Activated T-cell treated with anti-CD3 and anti-CD28 coated beads for 24 hours (primary cell): Measurements from ENCODE around the gene SLC8A3.

Source experiments
- DNase-seq: peaks from one replicate; pipeline ENCODE4 v3.0.0-alpha.2; 2020; ENCODE audit warnings: low read depth

Gene SLC8A3

GRCh38 chr14:70118064-70118463 is 70.7 kb downstream of the SLC8A3 start:
- DNase-seq: no peak

- DNase-seq: no peak
These were observed 72.5 kb downstream of the SLC8A3 start for GRCh38 chr14:70116278-70116677.

DNA sequence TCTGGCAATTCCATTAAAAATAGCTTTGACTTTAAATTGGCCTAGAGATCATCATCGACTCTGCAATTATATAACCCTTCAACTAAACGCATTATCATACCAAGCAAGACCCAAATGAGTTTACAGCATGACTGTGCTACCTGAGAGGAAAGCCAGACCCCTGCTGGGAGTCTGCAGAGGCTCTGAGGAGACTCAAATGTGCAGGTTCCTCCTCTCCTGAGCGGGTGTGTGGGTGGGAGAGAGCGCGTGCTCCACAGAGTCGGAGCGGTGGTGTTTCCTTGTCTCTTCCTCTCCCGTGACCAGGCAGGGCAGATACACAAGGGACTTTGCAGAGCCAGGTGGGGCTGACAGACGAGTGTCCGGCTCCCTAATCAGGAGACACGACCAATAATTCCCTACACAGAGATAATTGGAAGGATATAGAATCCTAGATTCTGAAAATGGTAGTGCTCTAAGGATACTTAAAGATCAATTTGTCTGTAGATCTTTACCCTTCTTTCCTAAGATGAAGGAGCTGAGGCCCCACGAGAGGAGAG is 74.1 kb downstream of the SLC8A3 start:
- no peak for DNase-seq

DNA sequence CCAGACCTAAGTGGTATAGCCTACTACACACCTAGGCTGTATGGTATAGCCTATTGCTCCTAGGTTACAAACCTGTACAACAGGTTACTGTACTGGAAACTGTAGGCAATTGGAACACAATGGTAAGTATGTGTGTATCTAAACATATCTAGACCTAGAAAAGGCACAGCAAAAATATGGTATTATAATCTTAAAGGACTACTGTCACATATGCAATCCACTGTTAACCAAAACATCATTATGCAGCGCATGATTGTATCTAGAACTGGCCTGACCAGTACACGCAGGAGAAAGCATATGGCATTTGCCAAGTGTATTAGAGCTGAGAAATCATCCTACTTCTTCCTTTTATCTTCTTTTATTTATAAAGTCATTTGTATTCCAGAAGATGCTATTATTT is 75.5 kb downstream of the SLC8A3 start:
- DNase-seq: no peak

DNA sequence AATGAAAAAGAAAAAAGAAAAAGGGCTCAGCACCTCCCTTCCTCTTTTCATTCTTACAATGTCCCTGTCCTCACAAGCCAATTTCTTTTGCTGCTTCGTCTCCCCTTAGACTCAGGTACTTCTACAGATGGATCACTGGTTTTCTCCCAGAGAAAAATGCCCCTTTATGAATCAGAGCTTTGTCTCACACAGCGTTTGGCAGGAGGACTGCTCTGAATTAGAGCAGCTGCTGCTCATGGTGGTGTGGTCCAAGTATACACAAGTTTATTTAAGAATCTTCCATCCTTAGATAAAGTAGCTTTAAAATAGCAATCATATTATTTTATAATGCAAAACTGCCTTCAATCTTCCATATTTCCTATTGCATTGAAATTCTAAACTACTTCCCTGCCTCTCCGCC is 80.3 kb downstream of the SLC8A3 start:
- DNase-seq: no peak

DNA sequence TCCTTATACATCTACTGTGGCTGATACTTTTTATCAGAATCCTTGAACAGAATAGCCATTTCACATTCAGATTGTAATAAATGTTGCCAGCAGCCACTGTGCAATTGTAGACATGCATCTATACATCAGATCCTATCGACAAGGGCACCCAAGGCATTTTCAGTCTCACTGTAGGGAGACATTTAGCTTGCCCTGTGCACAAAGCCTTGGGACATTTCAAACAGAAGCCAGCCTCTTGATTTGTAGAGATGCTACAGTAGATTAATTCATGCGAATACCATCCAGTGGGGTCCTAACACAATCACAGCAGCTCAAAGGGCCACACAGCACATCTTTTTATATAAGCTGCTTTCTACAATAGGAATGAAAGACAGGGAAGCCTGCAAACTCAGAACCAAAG is 81.4 kb downstream of the SLC8A3 start:
- DNase-seq: no peak

GRCh38 chr14:70100071-70100470 is 88.7 kb downstream of the SLC8A3 start:
- DNase-seq: no peak

DNA sequence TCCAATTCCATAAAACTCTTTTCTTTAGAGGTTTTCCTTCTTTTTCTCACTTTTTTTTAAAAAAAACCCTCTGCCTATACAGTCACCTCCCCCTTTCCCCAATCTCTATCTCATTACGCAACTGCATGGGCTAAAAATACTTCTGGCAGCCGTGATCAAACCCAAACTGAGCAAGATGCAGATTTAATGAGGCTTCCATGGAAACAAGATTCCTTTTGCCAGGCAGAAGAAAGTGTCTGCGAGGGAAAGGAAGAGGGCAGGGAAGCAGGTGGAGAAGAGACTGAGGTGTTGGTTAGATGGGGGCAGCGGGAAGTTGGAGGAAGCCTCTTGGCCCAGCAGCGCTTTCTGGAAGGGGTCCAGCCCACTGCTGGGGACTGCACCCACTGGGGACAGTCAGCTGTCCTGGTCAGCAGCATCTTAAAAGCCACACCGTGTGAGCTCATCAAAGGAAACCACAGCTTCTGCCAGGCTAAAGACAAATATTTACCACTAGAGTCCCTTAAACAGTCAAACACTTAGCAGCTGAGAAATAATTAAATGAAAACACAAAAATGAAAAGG is 90.4 kb downstream of the SLC8A3 start:
- DNase-seq: no peak

DNA sequence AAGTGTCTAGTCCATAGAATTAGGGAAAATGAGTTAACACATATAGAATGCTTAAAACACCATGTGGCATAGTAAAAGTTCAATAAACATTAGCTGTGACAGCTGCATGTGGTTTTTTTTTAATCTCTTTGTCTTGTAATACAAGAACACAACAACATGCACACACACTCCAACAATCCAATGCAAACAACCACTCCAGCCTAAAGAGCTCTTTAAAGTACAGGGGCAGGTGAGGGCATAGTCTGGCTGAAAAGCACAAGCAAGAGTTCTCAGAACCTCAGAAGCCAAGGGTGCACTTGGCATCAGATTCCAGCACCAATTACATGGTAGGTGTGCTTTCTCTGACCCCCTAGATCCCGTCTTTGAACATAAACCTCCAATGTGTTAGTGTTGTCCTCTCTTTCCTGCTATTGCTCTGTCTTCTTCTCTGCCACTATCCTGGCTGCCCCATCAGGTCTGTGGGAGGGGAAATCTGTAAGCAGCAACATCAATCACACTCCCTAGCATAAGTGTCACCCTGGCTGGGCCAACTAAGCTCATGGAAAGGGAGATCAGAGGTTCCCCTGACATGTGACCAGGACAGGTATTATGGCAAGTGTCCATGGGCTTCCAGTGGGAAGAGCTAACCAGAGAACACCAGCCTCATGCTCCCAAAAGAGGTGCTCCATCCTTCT is 91.0 kb downstream of the SLC8A3 start:
- no peak for DNase-seq

- DNase-seq: no peak
These were observed 91.9 kb downstream of the SLC8A3 start for GRCh38 chr14:70096866-70097265.

GRCh38 chr14:70094631-70095030 is 94.1 kb downstream of the SLC8A3 start:
- DNase-seq: no peak

GRCh38 chr14:70094106-70094505 is 94.6 kb downstream of the SLC8A3 start:
- DNase-seq: no peak

DNA sequence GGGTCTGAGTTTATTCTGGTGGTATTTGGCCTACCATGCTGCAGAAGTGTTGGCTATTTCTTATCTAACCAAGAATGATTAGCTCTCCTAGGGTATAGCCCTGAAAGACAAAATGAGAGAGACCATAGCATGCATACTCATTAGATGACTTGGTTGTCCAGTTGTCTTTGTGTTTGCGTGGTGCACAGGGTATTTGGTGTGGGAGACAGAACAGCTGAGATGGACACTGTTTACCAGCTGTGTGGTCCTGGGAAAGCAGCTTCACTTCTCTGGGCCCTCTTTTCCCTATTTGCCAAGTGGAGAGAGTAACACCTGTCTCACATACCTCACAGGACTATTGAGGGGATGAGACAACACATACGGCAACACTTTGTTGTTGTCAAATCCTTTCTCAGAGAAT is 95.6 kb downstream of the SLC8A3 start:
- no peak for DNase-seq

DNA sequence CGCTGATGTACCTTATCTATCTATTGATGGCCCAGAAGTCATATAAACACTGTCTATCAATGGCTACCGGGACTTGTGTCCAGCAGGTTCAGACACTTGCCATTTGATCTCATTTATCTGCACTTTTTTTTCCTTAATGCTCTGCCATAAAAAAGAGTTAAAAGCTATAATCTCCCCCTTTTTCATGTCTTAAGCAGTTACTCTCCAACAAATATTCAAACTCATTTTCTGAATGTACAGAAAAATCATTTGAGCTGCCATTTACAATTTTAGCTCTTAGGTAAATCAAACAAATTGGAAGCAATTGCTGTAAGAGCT is 101.4 kb downstream of the SLC8A3 start:
- no peak for DNase-seq

GRCh38 chr14:70086685-70087379 is 101.9 kb downstream of the SLC8A3 start:
- no peak for DNase-seq

DNA sequence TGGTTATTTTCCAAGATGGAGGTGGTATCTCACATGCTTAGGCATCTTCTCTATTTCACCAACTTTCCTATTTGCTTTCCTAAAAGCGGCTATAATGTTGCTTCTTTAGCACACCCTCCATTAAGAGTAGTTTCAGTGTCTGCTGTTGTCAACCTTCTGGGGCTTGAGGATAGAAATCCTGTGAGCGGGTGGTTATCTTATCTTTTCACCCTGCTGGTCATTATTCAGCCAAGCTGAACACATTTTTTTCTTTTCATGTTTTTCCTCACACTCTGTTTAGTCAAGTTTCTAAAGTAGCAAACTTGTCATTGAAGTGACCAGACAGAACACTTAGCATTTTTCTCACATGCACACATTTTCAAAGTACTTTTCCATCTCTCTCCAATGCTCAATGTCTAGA is 104.5 kb downstream of the SLC8A3 start:
- no peak for DNase-seq

DNA sequence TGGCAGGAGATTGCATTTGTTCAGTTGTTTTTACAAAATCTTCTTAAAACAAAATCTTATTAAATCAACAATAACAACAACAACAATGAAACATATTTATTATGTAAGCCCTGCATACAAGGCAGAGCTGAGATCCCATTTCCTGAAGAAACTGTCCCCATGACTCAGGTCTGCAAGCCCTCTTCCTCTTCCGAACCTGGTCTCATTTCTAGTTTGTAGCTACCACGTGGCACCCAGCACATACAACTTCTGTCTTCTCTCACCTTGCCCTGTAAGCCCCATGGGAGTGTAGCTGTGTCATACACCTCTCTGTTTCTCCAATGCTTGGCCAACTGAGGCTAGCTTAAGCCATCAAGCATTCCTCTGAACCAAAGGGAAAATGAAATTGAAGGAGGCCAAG is 106.4 kb downstream of the SLC8A3 start:
- no peak for DNase-seq

DNA sequence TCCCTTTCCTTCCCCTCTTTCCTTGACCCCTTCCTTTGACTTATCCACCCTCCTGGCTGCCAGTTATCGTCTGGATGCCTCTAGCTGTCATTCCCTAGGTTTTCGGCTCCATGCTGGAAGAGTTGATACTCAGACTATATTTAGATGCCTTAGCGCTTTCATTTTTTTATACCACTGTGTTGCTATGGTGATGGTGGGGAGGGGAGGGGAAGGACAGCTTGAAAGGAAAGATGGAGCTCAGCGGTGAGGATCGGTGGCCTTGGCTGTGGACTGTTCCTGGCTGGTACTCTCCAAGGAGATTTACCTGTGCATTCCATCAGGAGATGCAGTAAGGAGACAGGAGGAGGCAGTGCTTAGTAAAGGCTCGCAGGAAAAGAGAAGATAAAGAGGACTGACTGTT is 108.7 kb downstream of the SLC8A3 start:
- DNase-seq: no peak

DNA sequence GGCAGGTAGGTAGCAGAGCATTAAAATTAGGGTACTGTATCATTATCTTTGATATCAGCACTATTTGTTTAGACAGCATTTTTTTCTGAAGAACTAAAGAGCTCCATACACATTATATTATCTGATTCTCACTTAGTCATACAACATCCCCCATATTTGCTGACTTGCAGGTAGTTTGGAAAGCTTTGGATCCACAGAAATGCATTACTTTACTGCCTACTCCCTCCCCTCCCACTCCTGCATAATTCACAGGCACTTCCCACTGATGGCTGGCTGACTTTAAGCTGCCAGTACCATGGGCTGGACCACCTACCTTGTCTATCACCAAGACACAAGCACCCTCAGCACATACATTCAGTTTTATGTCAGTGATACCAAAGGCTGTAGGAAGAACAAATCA is 110.4 kb downstream of the SLC8A3 start:
- DNase-seq: no peak

DNA sequence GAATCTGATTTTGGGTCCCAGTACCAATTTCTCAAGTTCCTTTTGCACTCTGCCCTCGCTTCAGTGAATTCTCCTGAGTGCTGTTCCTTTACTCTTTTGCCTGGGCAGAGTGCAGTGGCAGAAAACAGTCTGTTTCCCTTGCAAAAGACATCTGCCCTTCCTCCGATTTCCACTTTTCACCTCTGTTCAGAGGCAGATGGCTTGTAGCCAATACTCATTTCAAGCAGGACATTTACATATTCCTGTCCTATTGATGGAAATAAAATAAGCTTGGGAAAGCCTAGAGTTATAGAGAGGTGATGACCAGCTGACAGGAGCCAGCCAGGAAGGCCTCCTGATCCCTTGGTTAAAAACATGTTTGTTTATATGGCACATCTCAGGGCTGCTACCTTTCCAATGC is 111.0 kb downstream of the SLC8A3 start:
- DNase-seq: no peak

DNA sequence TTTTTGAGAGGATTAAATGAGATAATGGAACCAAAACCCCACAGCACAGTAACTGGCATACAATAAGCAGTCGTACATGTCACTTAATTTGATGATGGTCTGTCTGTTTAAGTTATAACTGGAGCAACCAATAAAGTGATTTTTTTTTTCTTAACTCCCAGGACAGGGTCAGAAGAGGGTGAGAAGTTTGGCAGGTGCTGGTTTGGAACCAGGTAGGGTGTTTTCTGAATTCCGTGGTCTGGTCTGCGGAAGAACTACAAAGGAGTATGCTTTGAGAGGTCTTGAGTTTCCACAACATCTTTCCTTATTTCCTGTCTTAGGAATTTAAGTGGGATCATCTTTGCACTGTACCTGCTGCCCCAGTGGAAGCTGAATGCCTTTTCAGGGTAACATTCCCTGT is 111.7 kb downstream of the SLC8A3 start:
- no peak for DNase-seq

- peak; percentile 21 for DNase-seq
These were observed 114.7 kb downstream of the SLC8A3 start for GRCh38 chr14:70073924-70074566.

DNA sequence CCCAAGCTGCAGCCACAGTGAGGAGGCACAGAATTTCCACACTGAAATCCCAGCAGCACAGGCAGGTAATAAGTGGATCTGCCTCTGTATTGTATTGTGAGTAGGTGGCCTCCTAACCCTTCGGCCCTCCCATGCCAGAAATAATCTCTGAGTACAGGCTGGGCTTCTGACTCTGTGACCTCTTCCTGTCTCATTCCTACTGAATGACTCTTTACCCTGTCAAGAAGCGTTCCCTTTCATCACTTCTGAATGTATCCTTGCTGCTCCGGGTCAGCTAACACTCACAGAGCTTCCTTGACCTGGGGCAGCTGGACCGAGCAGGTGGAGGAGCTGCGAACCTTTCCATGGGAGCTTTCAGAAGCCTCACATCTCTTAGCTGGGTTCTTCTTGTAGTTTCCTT is 119.6 kb downstream of the SLC8A3 start:
- DNase-seq: no peak
